Peyer's patch (tissue), 4 donors: ENCODE measurements around the gene AIG1. TPM values are rescaled to one million over a fixed set of nuclear protein-coding genes. Genes with fewer than 3 reads are reported as not detected.

Experiments
- DNase-seq, 3 donors: peaks; one replicate each; pipeline ENCODE4 v3.0.0-alpha.2; 2017 to 2019
- H3K27ac ChIP-seq, 4 donors: fragments of 200-600 bp; sonication (generic); one replicate each; pipeline ENCODE4 v1.5.1; 2016 to 2019
- H3K27me3 ChIP-seq, 2 donors: fragments of 200-600 bp; sonication (generic); one replicate each; pipeline ENCODE4 v1.5.1; 2019
- H3K36me3 ChIP-seq, 3 donors: fragments of 200-600 bp; sonication (generic); one replicate each; pipeline ENCODE4 v1.5.1; 2016 to 2019
- H3K4me1 ChIP-seq, 4 donors: fragments of 200-600 bp; sonication (generic); one replicate each; pipeline ENCODE4 v1.5.1; 2016 to 2019
- H3K4me3 ChIP-seq, 4 donors: fragments of 200-600 bp; sonication (generic); 1 replicate in 3 of 4; 2 replicates in 1 of 4; pipeline ENCODE4 v1.5.1; 2016 to 2019; ENCODE audit warnings: mild to moderate bottlenecking in 1 of 4
- H3K9me3 ChIP-seq, 4 donors: fragments of 200-600 bp; sonication (generic); one replicate each; pipeline ENCODE4 v1.5.1; 2016 to 2019; ENCODE audit warnings: mild to moderate bottlenecking in 1 of 4
- CTCF ChIP-seq, 6 experiments: fragments of 450-650 bp in 4 of 6; fragments of 200-600 bp in 2 of 6; sonication (generic) in 1 of 6; IDR thresholded peaks; one replicate each; pipeline ENCODE4 v1.5.1; 2017 to 2019; ENCODE audit warnings: antibody characterized with exemption in 6 of 6, mild to moderate bottlenecking in 3 of 6, moderate library complexity in 1 of 6
- POLR2A ChIP-seq, 2 donors: fragments of 450-650 bp; IDR thresholded peaks; one replicate each; pipeline ENCODE4 v1.5.1; 2017; ENCODE audit warnings: antibody characterized with exemption in 2 of 2, mild to moderate bottlenecking in 2 of 2, moderate library complexity in 2 of 2
- total RNA-seq, 4 donors: library from RNA; depleted of rRNA; stranded (reverse); fragments of >200 nt; gene quantifications; one replicate each; pipeline ENCODE4 v1.1.0, GENCODE V29; 2016

Gene AIG1
- total RNA-seq, 4 donors from 2014 or later = 9.1 to 133 (median 84.9) TPM

DNA sequence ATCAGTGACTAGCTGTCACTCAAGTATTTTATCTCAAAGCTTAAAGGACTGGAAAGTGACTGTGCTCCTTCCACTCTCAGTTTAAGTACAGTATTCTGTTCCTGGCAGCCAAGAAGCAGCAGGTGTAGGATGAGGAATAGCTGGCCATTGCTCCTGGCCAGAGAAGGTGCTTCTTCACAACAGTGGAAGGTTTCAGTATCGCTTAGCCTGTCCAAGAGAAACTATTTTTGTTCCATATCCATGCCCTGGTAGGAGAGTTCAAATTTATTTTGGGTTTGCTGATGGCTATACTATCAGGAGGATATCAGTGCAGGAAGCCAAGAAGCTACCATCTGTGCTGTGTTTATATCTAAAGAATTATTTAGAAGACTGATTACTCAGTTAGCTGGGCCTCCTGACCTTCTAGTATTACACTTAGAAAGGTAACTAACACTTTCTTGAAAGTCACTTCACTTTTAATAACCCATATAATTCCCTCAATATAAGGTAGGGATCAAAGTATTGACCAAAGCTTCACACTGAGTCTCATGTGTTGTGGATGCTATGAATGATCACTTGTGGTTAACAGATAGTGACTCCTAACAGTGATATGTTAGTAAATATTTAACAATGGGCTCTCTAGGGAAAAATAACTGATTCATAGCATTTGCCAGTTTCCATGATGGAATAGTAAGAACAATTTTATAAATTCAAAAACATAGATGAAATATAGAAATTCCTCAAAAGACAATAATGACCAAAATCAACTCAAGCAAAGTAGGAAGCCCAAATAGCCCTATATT, 99.9 kb downstream of the AIG1 start:
- no peaks in the 10 kb centered on the region for H3K36me3 ChIP-seq
- H3K27ac ChIP-seq = no peak overlapping the region
- H3K9me3 ChIP-seq = no peaks in the 10 kb centered on the region
- H3K4me3 ChIP-seq = no peak overlapping the region
- no peak for DNase-seq
- no peaks in the 10 kb centered on the region for H3K4me1 ChIP-seq
- TF ChIP-seq POLR2A (IDR thresholded peaks at IDR 0.05) (no peak), CTCF (IDR thresholded peaks at IDR 0.05) (no peak)
- no peaks in the 10 kb centered on the region for H3K27me3 ChIP-seq

- TF ChIP-seq CTCF (IDR thresholded peaks at IDR 0.05) (no peak), POLR2A (IDR thresholded peaks at IDR 0.05) (no peak)
- no peaks in the 10 kb centered on the region for H3K27me3 ChIP-seq
- no peak overlapping the region for H3K27ac ChIP-seq
- no peak for DNase-seq
- no peaks in the 10 kb centered on the region for H3K9me3 ChIP-seq
- H3K36me3 ChIP-seq = peaks cover 0 to 7% (median 0%) of the 10 kb centered on the region in 3 donors
- no peaks in the 10 kb centered on the region for H3K4me1 ChIP-seq
- H3K4me3 ChIP-seq = no peak overlapping the region
These were observed 102.9 kb downstream of the AIG1 start for GRCh38 chr6:143163621-143164020.

DNA sequence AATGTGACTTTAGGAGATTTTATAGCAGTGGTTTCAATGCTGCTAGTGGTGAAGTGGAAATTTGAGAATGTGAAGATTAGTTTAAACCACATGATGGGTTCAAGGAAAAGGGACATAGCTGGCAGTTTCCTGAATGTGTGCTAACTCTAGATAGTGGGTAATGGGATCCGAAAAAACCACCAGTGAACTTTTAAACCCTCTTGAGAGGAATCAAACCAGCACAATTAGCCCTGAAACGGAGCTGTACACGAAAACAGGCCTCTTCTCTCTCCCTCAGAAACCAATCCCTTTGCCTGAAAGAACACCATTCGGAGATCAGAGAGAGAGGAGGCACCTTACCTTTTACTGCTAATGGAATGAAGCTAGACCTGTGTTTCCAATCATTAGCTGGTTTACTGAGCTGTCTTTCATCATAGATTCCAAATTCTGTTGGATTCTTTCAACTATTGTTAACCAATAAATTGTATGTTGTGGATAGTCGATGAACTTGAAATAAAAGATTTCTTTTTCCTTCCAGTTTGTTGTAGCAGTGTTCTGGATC, 103.9 kb downstream of the AIG1 start:
- TF ChIP-seq POLR2A (IDR thresholded peaks at IDR 0.05) = no peak
- no peak for TF ChIP-seq CTCF (IDR thresholded peaks at IDR 0.05)
- no peak overlapping the region for H3K27ac ChIP-seq
- peaks cover 0 to 7% (median 0%) of the 10 kb centered on the region in 3 donors for H3K36me3 ChIP-seq
- DNase-seq = no peak
- H3K9me3 ChIP-seq = no peaks in the 10 kb centered on the region
- H3K4me3 ChIP-seq = no peak overlapping the region
- no peaks in the 10 kb centered on the region for H3K27me3 ChIP-seq
- no peaks in the 10 kb centered on the region for H3K4me1 ChIP-seq

DNA sequence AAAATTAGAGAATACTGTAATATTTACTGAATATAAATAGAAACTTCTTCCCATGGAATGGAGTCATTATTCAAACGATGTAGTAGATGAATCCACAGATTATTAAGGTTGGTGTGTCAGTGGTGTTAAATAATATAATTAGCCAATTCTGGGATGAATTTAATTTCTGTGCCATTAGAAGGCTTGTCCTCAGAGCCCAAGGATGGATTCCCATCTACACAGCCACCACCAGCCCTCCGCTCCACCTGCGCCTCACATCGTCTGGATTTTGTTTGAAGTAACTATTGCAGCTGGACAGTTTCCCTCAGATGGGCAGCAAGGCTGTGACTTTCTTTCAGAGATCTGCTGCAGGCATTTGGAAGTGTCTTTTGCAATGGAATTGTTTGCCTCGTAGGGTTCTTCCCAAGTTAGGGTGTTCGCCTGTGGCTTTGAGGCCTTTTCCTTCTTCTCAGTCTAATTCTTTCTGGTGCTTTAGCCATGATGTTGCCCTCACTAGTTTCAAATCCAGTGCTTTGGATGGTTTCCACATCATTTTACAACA, 104.7 kb downstream of the AIG1 start:
- no peak for DNase-seq
- no peak for TF ChIP-seq POLR2A (IDR thresholded peaks at IDR 0.05)
- TF ChIP-seq CTCF (IDR thresholded peaks at IDR 0.05) = no peak
- H3K9me3 ChIP-seq = no peaks in the 10 kb centered on the region
- H3K4me1 ChIP-seq = no peaks in the 10 kb centered on the region
- peaks cover 0 to 7% (median 0%) of the 10 kb centered on the region in 3 donors for H3K36me3 ChIP-seq
- H3K4me3 ChIP-seq = no peak overlapping the region
- H3K27me3 ChIP-seq = no peaks in the 10 kb centered on the region
- H3K27ac ChIP-seq = no peak overlapping the region

DNA sequence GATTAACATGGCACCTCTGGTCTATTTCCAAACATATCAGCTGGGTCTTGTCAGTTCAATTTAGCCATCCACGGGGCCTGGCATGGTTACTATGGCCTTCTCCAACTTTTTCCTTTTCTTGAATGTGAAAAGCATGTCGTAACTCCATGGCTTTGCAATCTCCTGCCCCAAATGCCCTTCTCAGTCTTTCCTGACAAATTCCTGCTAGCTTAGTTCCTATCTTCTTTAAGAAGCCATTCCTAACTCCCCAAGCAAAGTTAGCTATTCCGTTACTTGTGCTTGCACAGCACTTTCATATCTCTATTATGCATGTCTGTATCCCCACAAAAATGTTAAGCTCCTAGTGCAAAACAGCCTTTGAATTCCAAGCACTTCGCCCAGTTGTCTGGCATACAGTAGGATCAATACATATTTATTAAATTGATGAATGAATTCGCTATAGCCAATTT, 105.6 kb downstream of the AIG1 start:
- DNase-seq = no peak
- TF ChIP-seq CTCF (IDR thresholded peaks at IDR 0.05) (no peak), POLR2A (IDR thresholded peaks at IDR 0.05) (no peak)
- Histone ChIP-seq H3K27ac (no peak overlapping the region), H3K9me3 (no peaks in the 10 kb centered on the region), H3K36me3 (peaks cover 0 to 7% (median 0%) of the 10 kb centered on the region in 3 donors), H3K4me3 (no peak overlapping the region), H3K4me1 (no peaks in the 10 kb centered on the region), H3K27me3 (no peaks in the 10 kb centered on the region)
